ENCODE results near the gene EFCAB6.

EFCAB6 gene

DNA sequence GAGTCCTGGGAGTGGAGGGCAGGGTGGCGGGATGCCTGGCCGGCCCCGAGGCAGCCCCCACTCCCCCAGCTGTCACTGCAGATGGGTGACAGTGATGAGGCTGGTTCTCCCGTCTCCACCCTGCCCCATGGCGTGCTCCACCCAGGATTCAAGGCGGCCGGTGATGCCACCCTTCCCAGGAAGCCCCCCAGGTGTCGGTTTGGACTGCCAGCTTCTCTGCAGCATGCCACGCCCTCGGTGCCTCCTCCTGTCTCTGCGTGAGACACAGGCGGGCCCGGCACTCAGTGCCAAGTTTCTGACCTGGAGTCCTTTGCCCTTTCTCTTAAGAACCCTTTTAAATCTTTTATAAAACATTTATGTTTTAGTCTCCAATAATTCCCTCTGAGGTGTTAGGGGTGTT, 328.8 kb downstream of the EFCAB6 start:
- DNase-seq (ENCODE audit: low read depth, low spot score): no peak
- in situ Hi-C loops (cut with HindIII; ENCODE audit: low sequenced_read_pairs): no loop called here
- H3K4me3 ChIP-seq (ENCODE audit: low read depth, low read length): no peak overlapping the region
- TF ChIP-seq, protein P1, sequence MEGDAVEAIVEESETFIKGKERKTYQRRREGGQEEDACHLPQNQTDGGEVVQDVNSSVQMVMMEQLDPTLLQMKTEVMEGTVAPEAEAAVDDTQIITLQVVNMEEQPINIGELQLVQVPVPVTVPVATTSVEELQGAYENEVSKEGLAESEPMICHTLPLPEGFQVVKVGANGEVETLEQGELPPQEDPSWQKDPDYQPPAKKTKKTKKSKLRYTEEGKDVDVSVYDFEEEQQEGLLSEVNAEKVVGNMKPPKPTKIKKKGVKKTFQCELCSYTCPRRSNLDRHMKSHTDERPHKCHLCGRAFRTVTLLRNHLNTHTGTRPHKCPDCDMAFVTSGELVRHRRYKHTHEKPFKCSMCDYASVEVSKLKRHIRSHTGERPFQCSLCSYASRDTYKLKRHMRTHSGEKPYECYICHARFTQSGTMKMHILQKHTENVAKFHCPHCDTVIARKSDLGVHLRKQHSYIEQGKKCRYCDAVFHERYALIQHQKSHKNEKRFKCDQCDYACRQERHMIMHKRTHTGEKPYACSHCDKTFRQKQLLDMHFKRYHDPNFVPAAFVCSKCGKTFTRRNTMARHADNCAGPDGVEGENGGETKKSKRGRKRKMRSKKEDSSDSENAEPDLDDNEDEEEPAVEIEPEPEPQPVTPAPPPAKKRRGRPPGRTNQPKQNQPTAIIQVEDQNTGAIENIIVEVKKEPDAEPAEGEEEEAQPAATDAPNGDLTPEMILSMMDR (IDR thresholded peaks at IDR 0.05; ENCODE audit: low read depth, low read length): no peak

DNA sequence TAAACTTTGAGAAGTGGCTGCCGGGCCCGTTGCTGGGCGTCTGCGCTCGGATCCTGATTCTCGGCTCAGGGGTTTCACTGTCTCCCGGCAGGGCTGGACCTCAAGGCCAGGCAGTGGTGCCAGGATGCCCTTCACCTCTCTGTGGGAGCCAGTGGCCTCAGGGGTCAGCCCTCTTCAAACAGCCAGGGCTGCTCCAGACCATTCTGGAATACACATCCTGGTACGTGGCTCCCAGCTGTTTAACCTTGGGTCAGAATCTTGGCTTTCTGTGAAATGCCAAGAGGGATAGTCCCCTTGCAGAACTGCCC, 329.8 kb downstream of the EFCAB6 start:
- H3K4me3 ChIP-seq (ENCODE audit: low read depth, low read length): no peak overlapping the region
- no peak for DNase-seq (ENCODE audit: low read depth, low spot score)
- in situ Hi-C loops (cut with HindIII; ENCODE audit: low sequenced_read_pairs): no loop called here
- TF ChIP-seq, protein P1 (IDR thresholded peaks at IDR 0.05; ENCODE audit: low read depth, low read length): no peak

DNA sequence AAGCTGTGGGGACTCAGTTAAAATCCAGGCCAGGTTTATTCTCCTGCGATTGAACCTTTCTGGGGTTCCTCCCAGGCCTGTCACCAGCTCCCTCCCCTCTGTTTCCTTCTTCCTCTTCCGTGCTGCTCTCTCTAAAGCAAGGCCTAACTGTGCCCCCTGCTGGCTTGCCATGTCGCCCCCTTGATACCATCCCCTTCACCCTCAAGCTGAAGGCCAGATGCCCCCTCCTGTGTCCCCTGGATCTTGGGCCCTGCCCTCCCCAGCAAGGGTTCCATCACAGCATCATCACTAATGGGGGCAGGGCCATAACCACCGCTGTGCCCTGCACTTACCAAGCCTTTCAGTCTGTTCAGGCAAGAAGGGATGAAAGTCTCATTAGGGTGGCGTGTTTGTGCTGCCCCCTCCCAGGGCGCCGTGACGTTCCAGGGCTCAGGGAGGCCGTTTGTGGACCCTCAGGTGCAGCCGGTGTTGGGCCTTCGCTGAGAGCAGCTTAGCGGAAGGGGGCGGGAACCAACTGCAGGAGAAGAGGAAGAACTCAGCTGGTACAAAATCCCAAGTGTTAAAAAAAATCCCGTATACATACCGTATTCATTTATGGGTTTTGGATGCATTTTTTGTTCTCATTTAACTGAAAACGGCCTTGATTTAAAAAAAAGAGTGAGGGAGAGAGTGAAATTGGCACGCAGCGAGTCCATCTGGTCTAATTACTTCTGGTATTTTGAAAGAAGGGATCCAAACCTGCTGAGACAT, 330.4 kb downstream of the EFCAB6 start:
- no peak for DNase-seq (ENCODE audit: low read depth, low spot score)
- no peak overlapping the region for H3K4me3 ChIP-seq (ENCODE audit: low read depth, low read length)
- in situ Hi-C loops (cut with HindIII; ENCODE audit: low sequenced_read_pairs): no loop called here
- TF ChIP-seq, protein P1 (IDR thresholded peaks at IDR 0.05; ENCODE audit: low read depth, low read length): no peak

DNA sequence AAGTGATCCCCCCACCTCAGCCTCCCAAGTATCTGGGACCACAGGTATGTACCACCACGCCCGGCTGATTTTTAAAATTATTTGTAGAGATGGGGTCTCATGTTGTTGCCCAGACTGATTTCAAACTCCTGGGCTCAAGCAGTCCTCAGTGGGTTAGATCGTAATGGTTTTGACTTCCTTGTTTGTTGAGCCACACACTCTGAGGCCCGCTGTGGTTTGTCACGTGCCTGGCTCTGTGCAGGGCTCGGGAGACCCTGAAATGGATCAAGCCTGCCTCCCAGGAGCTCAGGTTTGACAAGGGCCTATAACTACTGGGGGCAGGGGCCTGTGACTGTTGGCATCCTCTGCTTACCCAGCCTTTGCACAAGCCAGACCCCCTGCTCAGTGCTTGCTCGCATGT, 332.1 kb downstream of the EFCAB6 start:
- in situ Hi-C loops (cut with HindIII; ENCODE audit: low sequenced_read_pairs): no loop called here
- H3K4me3 ChIP-seq (ENCODE audit: low read depth, low read length): no peak overlapping the region

DNA sequence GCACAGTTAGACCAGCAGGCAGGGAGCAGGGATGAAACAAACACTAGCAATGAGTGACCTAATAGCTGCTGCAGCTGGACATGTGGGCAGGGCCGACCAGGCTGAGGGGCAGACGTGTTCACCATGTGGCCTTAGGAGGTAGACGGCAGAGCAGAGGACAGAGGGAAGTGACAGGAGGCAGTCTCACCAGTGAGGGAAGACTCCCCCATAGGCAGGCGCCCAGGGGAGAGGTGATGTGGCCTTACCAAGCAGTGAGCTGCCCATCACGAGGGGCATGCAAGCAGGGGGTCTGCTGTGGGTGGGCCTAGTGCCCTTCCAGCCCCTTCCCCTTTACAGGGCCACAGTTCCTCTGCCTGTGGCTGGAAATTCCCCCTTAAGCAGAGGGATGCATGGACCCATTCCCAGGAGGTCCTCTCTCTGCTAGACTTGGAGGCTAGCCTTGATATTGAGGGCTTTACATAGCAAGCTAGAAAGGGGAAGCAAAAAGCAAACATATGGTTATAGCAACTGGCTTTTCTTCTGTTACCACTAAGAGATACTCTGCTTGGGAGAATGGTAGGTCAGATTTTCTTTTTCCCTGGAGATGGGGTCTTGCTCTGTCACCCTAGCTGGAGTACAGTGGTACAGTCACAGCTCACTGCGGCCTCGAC, 332.7 kb downstream of the EFCAB6 start:
- DNase-seq (ENCODE audit: low read depth, low spot score): no peak
- H3K4me3 ChIP-seq (ENCODE audit: low read depth, low read length): no peak overlapping the region
- TF ChIP-seq, protein P1 (IDR thresholded peaks at IDR 0.05; ENCODE audit: low read depth, low read length): no peak
- in situ Hi-C loops (cut with HindIII; ENCODE audit: low sequenced_read_pairs): no loop called here

More for the DNA sequence above, 332.1 kb downstream of the EFCAB6 start:
- DNase-seq (ENCODE audit: low read depth, low spot score): no peak
- TF ChIP-seq, protein P1 (IDR thresholded peaks at IDR 0.05; ENCODE audit: low read depth, low read length): no peak

Measured in astrocyte of the spinal cord (primary cell).